ENCODE data around the gene RCAN3.

RCAN3 gene

GRCh38 chr1:24578846-24579245 lies 76.2 kb downstream of the RCAN3 start:
- Histone ChIP-seq H3K4me3 (ENCODE audit: low read depth, low read length) (no peak overlapping the region), H3K4me1 (ENCODE audit: control insufficient read depth, insufficient read depth, low read length) (no peaks in the 10 kb centered on the region), H3K36me3 (ENCODE audit: control insufficient read depth in 2 of 2, insufficient read depth in 1 of 2, low read length in 2 of 2) (no peaks in the 10 kb centered on the region), H3K9me3 (ENCODE audit: control insufficient read depth, insufficient read depth, low read depth, low read length) (no peaks in the 10 kb centered on the region), H3K27ac (ENCODE audit: extremely low read depth, low read depth, low read length) (no peak overlapping the region)
- TF ChIP-seq ZNF843 (tag by site-specific recombination; IDR thresholded peaks at IDR 0.05) (no peak), ZFP37 (tag by site-specific recombination; IDR thresholded peaks at IDR 0.05) (no peak), ZNF350 (tag by site-specific recombination; IDR thresholded peaks at IDR 0.05) (no peak), ZNF544 (tag by site-specific recombination; IDR thresholded peaks at IDR 0.05) (no peak)
- ChIA-PET POLR2A (interaction anchor here (0.6 to 0.7 kb wide), 2 partner anchors 19 to 97 kb away, joined by 4 to 7 read pairs; no protein-coding TSS in a partner anchor), CTCF (interaction anchor here (5.4 kb wide), 1 partner anchor 9 kb away, joined by 43 read pairs; no protein-coding TSS in a partner anchor)

- CTCF ChIA-PET: interaction anchor here (1.3 to 1.4 kb wide), 2 partner anchors 17 to 39 kb away, joined by 4 read pairs; no protein-coding TSS in a partner anchor
- Histone ChIP-seq H3K4me1 (ENCODE audit: control insufficient read depth, insufficient read depth, low read length) (no peaks in the 10 kb centered on the region), H3K4me3 (ENCODE audit: low read depth, low read length) (no peak overlapping the region), H3K9me3 (ENCODE audit: control insufficient read depth, insufficient read depth, low read depth, low read length) (no peaks in the 10 kb centered on the region), H3K27ac (ENCODE audit: extremely low read depth, low read depth, low read length) (no peak overlapping the region), H3K36me3 (ENCODE audit: control insufficient read depth in 2 of 2, insufficient read depth in 1 of 2, low read length in 2 of 2) (no peaks in the 10 kb centered on the region)
- POLR2A ChIA-PET: no interaction called here
- TF ChIP-seq GFI1B (tag by site-specific recombination; IDR thresholded peaks at IDR 0.05): no peak
- TF ChIP-seq ZFHX2 (tag by site-specific recombination; conservative IDR thresholded peaks at IDR 0.05): no peak
- no peak for TF ChIP-seq ZNF398 (tag by site-specific recombination; IDR thresholded peaks at IDR 0.05)
- TF ChIP-seq ZNF585B (tag by site-specific recombination; IDR thresholded peaks at IDR 0.05): no peak
- TF ChIP-seq ELK4 (IDR thresholded peaks at IDR 0.05; ENCODE audit: borderline replicate concordance, low read depth, low read length): no peak
- TF ChIP-seq ZNF610 (tag by site-specific recombination; IDR thresholded peaks at IDR 0.05; ENCODE audit: borderline replicate concordance): no peak
- no peak for TF ChIP-seq ZNF514 (tag by site-specific recombination; IDR thresholded peaks at IDR 0.05)
- no peak for TF ChIP-seq GLI4 (tag by site-specific recombination; IDR thresholded peaks at IDR 0.05)
- no peak for TF ChIP-seq ZNF830 (tag by site-specific recombination; IDR thresholded peaks at IDR 0.05; ENCODE audit: low read depth)
- TF ChIP-seq ZNF394 (tag by site-specific recombination; IDR thresholded peaks at IDR 0.05; ENCODE audit: borderline replicate concordance): no peak
- no peak for TF ChIP-seq ZNF155 (tag by site-specific recombination; IDR thresholded peaks at IDR 0.05)
Measured at GRCh38 chr1:24580756-24581155, 78.1 kb downstream of the RCAN3 start.

GRCh38 chr1:24584171-24584647 lies 81.6 kb downstream of the RCAN3 start:
- ChIA-PET CTCF (interaction anchor here (0.5 to 7.4 kb wide), 4 partner anchors 16 to 348 kb away, joined by 3 to 69 read pairs (median 4); partner anchors contain the start of gene RUNX3), POLR2A (no interaction called here)
- Histone ChIP-seq H3K4me1 (ENCODE audit: control insufficient read depth, insufficient read depth, low read length) (no peaks in the 10 kb centered on the region), H3K4me3 (ENCODE audit: low read depth, low read length) (no peak overlapping the region), H3K27ac (ENCODE audit: extremely low read depth, low read depth, low read length) (no peak overlapping the region), H3K9me3 (ENCODE audit: control insufficient read depth, insufficient read depth, low read depth, low read length) (no peaks in the 10 kb centered on the region), H3K36me3 (ENCODE audit: control insufficient read depth in 2 of 2, insufficient read depth in 1 of 2, low read length in 2 of 2) (no peaks in the 10 kb centered on the region)
- TF ChIP-seq ZNF426 (tag by site-specific recombination; IDR thresholded peaks at IDR 0.05): no peak
- no peak for TF ChIP-seq ATF2 (tag by site-specific recombination; IDR thresholded peaks at IDR 0.05; ENCODE audit: low read depth)
- TF ChIP-seq ZBTB1 (tag by site-specific recombination; IDR thresholded peaks at IDR 0.05): no peak
- TF ChIP-seq ZNF530 (tag by site-specific recombination; IDR thresholded peaks at IDR 0.05; ENCODE audit: low read depth): no peak
- TF ChIP-seq PRDM1 (tag by site-specific recombination; IDR thresholded peaks at IDR 0.05): no peak
- TF ChIP-seq ZNF341 (tag by site-specific recombination; IDR thresholded peaks at IDR 0.05; ENCODE audit: low read depth): no peak
- TF ChIP-seq ZNF366 (tag by site-specific recombination; conservative IDR thresholded peaks at IDR 0.05): no peak
- no peak for TF ChIP-seq ZNF354C (tag by site-specific recombination; IDR thresholded peaks at IDR 0.05; ENCODE audit: borderline replicate concordance, low read depth)
- TF ChIP-seq ZNF645 (tag by site-specific recombination; IDR thresholded peaks at IDR 0.05): no peak
- TF ChIP-seq BCL11B (tag by site-specific recombination; IDR thresholded peaks at IDR 0.05; ENCODE audit: low read depth): no peak
- no peak for TF ChIP-seq KLF10 (tag by site-specific recombination; IDR thresholded peaks at IDR 0.05)
- no peak for TF ChIP-seq ZNF133 (tag by site-specific recombination; IDR thresholded peaks at IDR 0.05)

Data from HEK293 (cell line).